Trophoblast cell (in vitro differentiated cells and primary cell): Measurements from ENCODE around the gene MRTFA.
"Not testable (repeated sequence)": the region's sequence is repeated elsewhere in the genome, so short reads cannot be mapped to it uniquely, and the experiment has no call there.

Experiments
- DNase-seq, 2 donors: peaks; one replicate each; pipeline ENCODE4 v3.0.0-alpha.2; 2016
- H2AFZ ChIP-seq: 2 replicates; pipeline ENCODE4 v1.6.1; 2013; ENCODE audit warnings: low read length, moderate library complexity, mild to moderate bottlenecking; ENCODE audit not compliant: insufficient read depth, poor library complexity
- H2AK5ac ChIP-seq: 2 replicates; pipeline ENCODE4 v1.6.1; 2013; ENCODE audit warnings: mild to moderate bottlenecking, low read length
- H2BK120ac ChIP-seq: 2 replicates; pipeline ENCODE4 v1.6.1; 2013; ENCODE audit warnings: low read length, mild to moderate bottlenecking, moderate library complexity; ENCODE audit not compliant: insufficient read depth, poor library complexity
- H2BK12ac ChIP-seq: 2 replicates; pipeline ENCODE4 v1.6.1; 2013; ENCODE audit warnings: mild to moderate bottlenecking, low read length, moderate library complexity
- H2BK5ac ChIP-seq: 2 replicates; pipeline ENCODE4 v1.6.1; 2013; ENCODE audit warnings: low read length, low read depth, moderate library complexity, mild to moderate bottlenecking; ENCODE audit not compliant: poor library complexity
- H3K14ac ChIP-seq: 2 replicates; pipeline ENCODE4 v1.6.1; 2013; ENCODE audit warnings: mild to moderate bottlenecking, low read length
- H3K18ac ChIP-seq: 2 replicates; pipeline ENCODE4 v1.6.1; 2013; ENCODE audit warnings: mild to moderate bottlenecking, low read length
- H3K23ac ChIP-seq: 2 replicates; pipeline ENCODE4 v1.6.1; 2013; ENCODE audit warnings: low read length
- H3K27ac ChIP-seq: 2 replicates; pipeline ENCODE4 v1.5.1; 2013; ENCODE audit warnings: low read depth, mild to moderate bottlenecking, inconsistent platforms, low read length, moderate library complexity
- H3K27me3 ChIP-seq: 2 replicates; pipeline ENCODE4 v1.6.1; 2013; ENCODE audit warnings: inconsistent platforms, mild to moderate bottlenecking, low read length, moderate library complexity; ENCODE audit not compliant: insufficient read depth
- H3K36me3 ChIP-seq, 2 experiments: 1 replicate in 1 of 2; 2 replicates in 1 of 2; pipeline ENCODE4 v1.6.1; 2013; ENCODE audit warnings: low read length in 2 of 2, mild to moderate bottlenecking in 2 of 2, moderate library complexity in 1 of 2; ENCODE audit not compliant: insufficient read depth in 2 of 2, control insufficient read depth in 1 of 2
- H3K4ac ChIP-seq: 2 replicates; pipeline ENCODE4 v1.6.1; 2013; ENCODE audit warnings: low read depth, mild to moderate bottlenecking, low read length, moderate library complexity
- H3K4me1 ChIP-seq, 2 experiments: 1 replicate in 1 of 2; 2 replicates in 1 of 2; pipeline ENCODE4 v1.6.1; 2013; ENCODE audit warnings: low read length in 2 of 2, mild to moderate bottlenecking in 2 of 2, moderate library complexity in 1 of 2; ENCODE audit not compliant: insufficient read depth in 2 of 2, control insufficient read depth in 1 of 2
- H3K4me2 ChIP-seq: 2 replicates; pipeline ENCODE4 v1.6.1; 2013; ENCODE audit warnings: inconsistent platforms, mild to moderate bottlenecking, low read length, moderate library complexity
- H3K4me3 ChIP-seq: 2 replicates; pipeline ENCODE4 v1.5.1; 2013; ENCODE audit warnings: mild to moderate bottlenecking, low read depth, low read length, inconsistent platforms
- H3K79me1 ChIP-seq: one replicate; pipeline ENCODE4 v1.6.1; 2013; ENCODE audit warnings: low read length
- H3K79me2 ChIP-seq: 2 replicates; pipeline ENCODE4 v1.6.1; 2013; ENCODE audit warnings: low read length, mild to moderate bottlenecking; ENCODE audit not compliant: control insufficient read depth, insufficient read depth, poor library complexity
- H3K9ac ChIP-seq: 2 replicates; pipeline ENCODE4 v1.6.1; 2013; ENCODE audit warnings: mild to moderate bottlenecking, low read length
- H3K9me3 ChIP-seq: 2 replicates; pipeline ENCODE4 v1.6.1; 2013; ENCODE audit warnings: low read depth, mild to moderate bottlenecking, control low read depth, inconsistent platforms, low read length; ENCODE audit not compliant: insufficient read depth
- H4K12ac ChIP-seq: 2 replicates; pipeline ENCODE4 v1.6.1; 2013; ENCODE audit warnings: low read depth, mild to moderate bottlenecking, low read length, moderate library complexity
- H4K8ac ChIP-seq: 2 replicates; pipeline ENCODE4 v1.6.1; 2013; ENCODE audit warnings: low read depth, mild to moderate bottlenecking, low read length, moderate library complexity
- H4K91ac ChIP-seq: one replicate; pipeline ENCODE4 v1.6.1; 2013; ENCODE audit warnings: low read depth, mild to moderate bottlenecking, low read length, moderate library complexity
- WGBS: extraction: QIAGEN DNeasy Blood & Tissue Kit; methylation state at CpG from one replicate; pipeline ENCODE4 v1.1.7; 2013; ENCODE audit warnings: missing lambda C conversion rate; ENCODE audit not compliant: insufficient read length, insufficient coverage; ENCODE audit errors: extremely low coverage; 5-methylcytosine and 5-hydroxymethylcytosine counted together

Gene MRTFA

GRCh38 chr22:40510631-40511364 is 125.7 kb downstream of the MRTFA start:
- peaks cover 12 to 15% of the 10 kb centered on the region in 2 experiments for H3K4me1 ChIP-seq
- no peaks in the 10 kb centered on the region for H3K27me3 ChIP-seq
- no CpG with 5 or more reads among the region's 4 CpGs for WGBS
- no peak overlapping the region for H3K4me3 ChIP-seq
- no peak overlapping the region for H3K9ac ChIP-seq
- no peak overlapping the region for H3K4me2 ChIP-seq
- H2AK5ac ChIP-seq: peak overlapping the region; percentile 22
- H3K79me1 ChIP-seq: peaks cover 16% of the 10 kb centered on the region
- H3K18ac ChIP-seq: no peak overlapping the region
- no peak overlapping the region for H3K23ac ChIP-seq
- H4K8ac ChIP-seq: peak overlapping the region; percentile 73
- no peak overlapping the region for H4K12ac ChIP-seq
- H2AFZ ChIP-seq: no peak overlapping the region
- H2BK12ac ChIP-seq: peak overlapping the region; percentile 92
- H3K9me3 ChIP-seq: no peaks in the 10 kb centered on the region
- peak overlapping the region; percentile 76 for H2BK120ac ChIP-seq
- H3K4ac ChIP-seq: peak overlapping the region; percentile 83
- peak overlapping the region; percentile 39 for H4K91ac ChIP-seq
- peak overlapping the region; percentile 61 for H2BK5ac ChIP-seq
- H3K36me3 ChIP-seq: peaks cover 2 to 4% of the 10 kb centered on the region in 2 experiments
- DNase-seq: no peak
- H3K14ac ChIP-seq: peak overlapping the region; percentile 84
- peaks cover 5% of the 10 kb centered on the region for H3K79me2 ChIP-seq
- H3K27ac ChIP-seq: peak overlapping the region; percentile 94

- H4K91ac ChIP-seq: no peak overlapping the region
- H4K8ac ChIP-seq: no peak overlapping the region
- no peak overlapping the region for H2BK120ac ChIP-seq
- no peak overlapping the region for H3K23ac ChIP-seq
- WGBS: no CpG with 5 or more reads among the region's 4 CpGs
- H3K27me3 ChIP-seq: no peaks in the 10 kb centered on the region
- H3K79me1 ChIP-seq: peaks cover 16% of the 10 kb centered on the region
- H3K4ac ChIP-seq: no peak overlapping the region
- H3K14ac ChIP-seq: no peak overlapping the region
- H2AFZ ChIP-seq: no peak overlapping the region
- no peak overlapping the region for H2AK5ac ChIP-seq
- no peak overlapping the region for H3K9ac ChIP-seq
- peaks cover 1 to 2% of the 10 kb centered on the region in 2 experiments for H3K36me3 ChIP-seq
- H2BK5ac ChIP-seq: no peak overlapping the region
- peak overlapping the region; percentile 94 for H3K27ac ChIP-seq
- peaks cover 12 to 15% of the 10 kb centered on the region in 2 experiments for H3K4me1 ChIP-seq
- H3K18ac ChIP-seq: no peak overlapping the region
- no peak overlapping the region for H4K12ac ChIP-seq
- H2BK12ac ChIP-seq: no peak overlapping the region
- H3K9me3 ChIP-seq: no peaks in the 10 kb centered on the region
- peak overlapping the region; percentile 48 for H3K4me2 ChIP-seq
- no peak overlapping the region for H3K4me3 ChIP-seq
- peak; percentile 84 to 99 for DNase-seq
- peaks cover 5% of the 10 kb centered on the region for H3K79me2 ChIP-seq
These were observed 127.0 kb downstream of the MRTFA start for GRCh38 chr22:40509401-40510134.

- not testable (repeated sequence) for H3K4me3 ChIP-seq, H3K79me2 ChIP-seq, H4K91ac ChIP-seq, H3K9me3 ChIP-seq, H4K12ac ChIP-seq, H3K27me3 ChIP-seq, H2BK12ac ChIP-seq, H3K4me2 ChIP-seq, H3K18ac ChIP-seq, H4K8ac ChIP-seq, H3K4ac ChIP-seq, H3K27ac ChIP-seq, H3K14ac ChIP-seq, H2BK120ac ChIP-seq, H3K36me3 ChIP-seq, H2BK5ac ChIP-seq, H2AFZ ChIP-seq, H3K9ac ChIP-seq, H3K23ac ChIP-seq, H2AK5ac ChIP-seq
- Histone ChIP-seq H3K4me1 (peaks cover 12 to 15% of the 10 kb centered on the region in 2 experiments), H3K79me1 (peaks cover 14% of the 10 kb centered on the region)
- no CpG with 5 or more reads among the region's 8 CpGs for WGBS
- peak; percentile 22 to 60 for DNase-seq
These were observed 128.5 kb downstream of the MRTFA start for GRCh38 chr22:40508046-40508445.

GRCh38 chr22:40507491-40507890 is 129.0 kb downstream of the MRTFA start:
- Histone ChIP-seq H3K9me3 (no peaks in the 10 kb centered on the region), H3K23ac (no peak overlapping the region), H3K27ac (peak overlapping the region; percentile 18), H4K91ac (no peak overlapping the region), H4K12ac (no peak overlapping the region), H3K18ac (peak overlapping the region; percentile 64), H2AFZ (no peak overlapping the region), H3K36me3 (peaks cover 1 to 2% of the 10 kb centered on the region in 2 experiments), H2AK5ac (peak overlapping the region; percentile 79), H2BK5ac (peak overlapping the region; percentile 56), H3K4ac (peak overlapping the region; percentile 80), H3K4me2 (no peak overlapping the region), H3K14ac (no peak overlapping the region), H3K79me1 (peaks cover 14% of the 10 kb centered on the region), H3K4me3 (no peak overlapping the region), H2BK120ac (peak overlapping the region; percentile 62), H2BK12ac (peak overlapping the region; percentile 58), H4K8ac (no peak overlapping the region), H3K4me1 (peaks cover 12 to 15% of the 10 kb centered on the region in 2 experiments), H3K27me3 (no peaks in the 10 kb centered on the region), H3K79me2 (peaks cover 5% of the 10 kb centered on the region), H3K9ac (no peak overlapping the region)
- DNase-seq: no peak
- no CpG with 5 or more reads among the region's 6 CpGs for WGBS
